ENCODE data around the gene BTF3L4.

The BTF3L4 gene

GRCh38 chr1:52057255-52057654 is 1.2 kb downstream of the BTF3L4 start:
- Histone ChIP-seq H3K4me3 (ENCODE audit: low read depth, low read length) (peak overlapping the region; percentile 92), H2AFZ (no peak overlapping the region)

DNA sequence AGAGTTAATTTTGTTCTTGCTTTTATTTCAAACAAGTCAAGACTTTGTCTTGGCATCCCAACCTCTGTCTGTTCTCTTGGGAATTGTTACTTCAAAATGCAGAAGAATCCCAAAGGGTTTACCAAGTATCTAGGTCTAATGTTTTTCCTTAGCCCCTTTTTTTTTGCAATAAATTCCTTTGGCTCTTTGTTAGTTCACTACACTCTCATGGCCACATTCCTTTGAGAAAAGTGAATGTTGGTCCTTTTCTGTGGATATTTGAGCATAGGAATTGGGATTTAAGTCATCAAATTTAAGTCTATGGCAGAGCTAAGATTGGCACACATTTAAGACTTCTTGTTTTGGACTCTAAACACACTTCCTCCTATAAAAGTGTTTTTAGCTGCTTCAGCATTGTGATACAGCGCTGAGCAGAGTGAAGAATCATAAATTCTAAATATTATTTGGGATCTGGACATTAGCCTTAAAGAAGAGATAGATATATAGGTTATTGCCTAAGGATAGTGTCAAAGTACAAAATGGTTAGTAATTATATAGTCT is 1.9 kb downstream of the BTF3L4 start:
- Histone ChIP-seq H3K9ac (no peak overlapping the region), H3K4me3 (ENCODE audit: low read depth, low read length) (peak overlapping the region; percentile 92), H3K27ac (no peak overlapping the region)

More at GRCh38 chr1:52057255-52057654, 1.2 kb downstream of the BTF3L4 start:
- Histone ChIP-seq H3K4me2 (ENCODE audit: low read length) (peak overlapping the region; percentile 85), H3K27ac (peak overlapping the region; percentile 86), H3K79me2 (peaks cover 16% of the 10 kb centered on the region), H3K4me1 (peaks cover 3% of the 10 kb centered on the region), H3K9me3 (ENCODE audit: control insufficient read depth, low read length) (no peaks in the 10 kb centered on the region), H3K27me3 (ENCODE audit: control insufficient read depth, insufficient read depth, low read length) (no peaks in the 10 kb centered on the region), H3K36me3 (ENCODE audit: control insufficient read depth, insufficient read depth, low read length) (no peaks in the 10 kb centered on the region), H3K9ac (no peak overlapping the region)
- TF ChIP-seq, protein P1, sequence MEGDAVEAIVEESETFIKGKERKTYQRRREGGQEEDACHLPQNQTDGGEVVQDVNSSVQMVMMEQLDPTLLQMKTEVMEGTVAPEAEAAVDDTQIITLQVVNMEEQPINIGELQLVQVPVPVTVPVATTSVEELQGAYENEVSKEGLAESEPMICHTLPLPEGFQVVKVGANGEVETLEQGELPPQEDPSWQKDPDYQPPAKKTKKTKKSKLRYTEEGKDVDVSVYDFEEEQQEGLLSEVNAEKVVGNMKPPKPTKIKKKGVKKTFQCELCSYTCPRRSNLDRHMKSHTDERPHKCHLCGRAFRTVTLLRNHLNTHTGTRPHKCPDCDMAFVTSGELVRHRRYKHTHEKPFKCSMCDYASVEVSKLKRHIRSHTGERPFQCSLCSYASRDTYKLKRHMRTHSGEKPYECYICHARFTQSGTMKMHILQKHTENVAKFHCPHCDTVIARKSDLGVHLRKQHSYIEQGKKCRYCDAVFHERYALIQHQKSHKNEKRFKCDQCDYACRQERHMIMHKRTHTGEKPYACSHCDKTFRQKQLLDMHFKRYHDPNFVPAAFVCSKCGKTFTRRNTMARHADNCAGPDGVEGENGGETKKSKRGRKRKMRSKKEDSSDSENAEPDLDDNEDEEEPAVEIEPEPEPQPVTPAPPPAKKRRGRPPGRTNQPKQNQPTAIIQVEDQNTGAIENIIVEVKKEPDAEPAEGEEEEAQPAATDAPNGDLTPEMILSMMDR (IDR thresholded peaks at IDR 0.05) = no peak

GRCh38 chr1:52059321-52059720 is 3.2 kb downstream of the BTF3L4 start:
- H3K4me2 ChIP-seq (ENCODE audit: low read length) = peak overlapping the region; percentile 17
- H3K9ac ChIP-seq = no peak overlapping the region
- H3K36me3 ChIP-seq (ENCODE audit: control insufficient read depth, insufficient read depth, low read length) = no peaks in the 10 kb centered on the region
- H3K9me3 ChIP-seq (ENCODE audit: control insufficient read depth, low read length) = no peaks in the 10 kb centered on the region
- peak overlapping the region; percentile 15 for H3K4me3 ChIP-seq (ENCODE audit: low read depth, low read length)
- peaks cover 27% of the 10 kb centered on the region for H3K79me2 ChIP-seq
- TF ChIP-seq, protein P1 (IDR thresholded peaks at IDR 0.05) = no peak
- H3K27ac ChIP-seq = peak overlapping the region; percentile 27
- no peak overlapping the region for H2AFZ ChIP-seq
- peaks cover 3% of the 10 kb centered on the region for H3K4me1 ChIP-seq
- H3K27me3 ChIP-seq (ENCODE audit: control insufficient read depth, insufficient read depth, low read length) = no peaks in the 10 kb centered on the region

More for the DNA sequence above, 1.9 kb downstream of the BTF3L4 start:
- no peak overlapping the region for H2AFZ ChIP-seq
- no peaks in the 10 kb centered on the region for H3K9me3 ChIP-seq (ENCODE audit: control insufficient read depth, low read length)
- no peaks in the 10 kb centered on the region for H3K36me3 ChIP-seq (ENCODE audit: control insufficient read depth, insufficient read depth, low read length)
- H3K4me1 ChIP-seq = peaks cover 3% of the 10 kb centered on the region
- peaks cover 21% of the 10 kb centered on the region for H3K79me2 ChIP-seq
- H3K4me2 ChIP-seq (ENCODE audit: low read length) = peak overlapping the region; percentile 85
- TF ChIP-seq, protein P1 (IDR thresholded peaks at IDR 0.05) = no peak
- H3K27me3 ChIP-seq (ENCODE audit: control insufficient read depth, insufficient read depth, low read length) = no peaks in the 10 kb centered on the region

- peaks cover 27% of the 10 kb centered on the region for H3K79me2 ChIP-seq
- no peaks in the 10 kb centered on the region for H3K36me3 ChIP-seq (ENCODE audit: control insufficient read depth, insufficient read depth, low read length)
- peaks cover 3% of the 10 kb centered on the region for H3K4me1 ChIP-seq
- no peaks in the 10 kb centered on the region for H3K9me3 ChIP-seq (ENCODE audit: control insufficient read depth, low read length)
- no peak overlapping the region for H3K27ac ChIP-seq
- no peak overlapping the region for H3K4me3 ChIP-seq (ENCODE audit: low read depth, low read length)
- TF ChIP-seq, protein P1 (IDR thresholded peaks at IDR 0.05) = no peak
- no peak overlapping the region for H3K9ac ChIP-seq
- H2AFZ ChIP-seq = no peak overlapping the region
- no peaks in the 10 kb centered on the region for H3K27me3 ChIP-seq (ENCODE audit: control insufficient read depth, insufficient read depth, low read length)
- no peak overlapping the region for H3K4me2 ChIP-seq (ENCODE audit: low read length)
These were observed 3.8 kb downstream of the BTF3L4 start for GRCh38 chr1:52059888-52060287.

- H3K9me3 ChIP-seq (ENCODE audit: control insufficient read depth, low read length) = no peaks in the 10 kb centered on the region
- H3K4me3 ChIP-seq (ENCODE audit: low read depth, low read length) = no peak overlapping the region
- peaks cover 3% of the 10 kb centered on the region for H3K4me1 ChIP-seq
- no peaks in the 10 kb centered on the region for H3K36me3 ChIP-seq (ENCODE audit: control insufficient read depth, insufficient read depth, low read length)
- H3K4me2 ChIP-seq (ENCODE audit: low read length) = no peak overlapping the region
- TF ChIP-seq, protein P1 (IDR thresholded peaks at IDR 0.05) = no peak
- no peaks in the 10 kb centered on the region for H3K27me3 ChIP-seq (ENCODE audit: control insufficient read depth, insufficient read depth, low read length)
- H3K27ac ChIP-seq = no peak overlapping the region
- no peak overlapping the region for H2AFZ ChIP-seq
- H3K9ac ChIP-seq = no peak overlapping the region
- peaks cover 26% of the 10 kb centered on the region for H3K79me2 ChIP-seq
These were observed 4.7 kb downstream of the BTF3L4 start for GRCh38 chr1:52060822-52061221.

Measured in parathyroid adenoma (tissue), 2 donors.